Measurements from ENCODE around the gene ITPRID2. TPM values are rescaled to one million over a fixed set of nuclear protein-coding genes. Genes with fewer than 3 reads are reported as not detected.
A peak's percentile ranks its signal among the peaks of the same experiment; 100 is the strongest.

The ITPRID2 gene
- total RNA-seq, 1 experiment from 2014 or later = 114 TPM

GRCh38 chr2:181890271-181890670, 1.3 kb upstream of the ITPRID2 start:
- intact Hi-C loops (cut with micrococcal nuclease) = loop anchor here (5.0 kb wide), 1 partner anchor 98 kb away; no protein-coding TSS in a partner anchor
- ChIA-PET POLR2A (interaction anchor here (0.7 to 3.4 kb wide), 8 partner anchors 11 to 143 kb away, joined by 3 to 23 read pairs (median 4); no protein-coding TSS in a partner anchor), CTCF (interaction anchor here (0.6 to 3.2 kb wide), 3 partner anchors 7 to 177 kb away, joined by 3 to 13 read pairs (median 9); no protein-coding TSS in a partner anchor)
- Mint-ChIP-seq H3K27ac (ENCODE audit: low read depth, unreplicated experiment) (no peak overlapping the region), H3K4me3 (ENCODE audit: unreplicated experiment) (no peak overlapping the region), H3K27me3 (ENCODE audit: insufficient read depth, unreplicated experiment) (no peaks in the 10 kb centered on the region), H3K4me1 (ENCODE audit: insufficient read depth, unreplicated experiment) (peaks cover 24% of the 10 kb centered on the region), H3K36me3 (ENCODE audit: insufficient read depth, unreplicated experiment) (peaks cover 6% of the 10 kb centered on the region), H3K9me3 (ENCODE audit: unreplicated experiment) (no peaks in the 10 kb centered on the region)
- no peak for TF ChIP-seq CTCF (IDR thresholded peaks at IDR 0.05; ENCODE audit: unreplicated experiment)
- BruUV-seq (replicated peaks) = no TSS peak
- DNase-seq (ENCODE audit: unreplicated experiment) = no peak

- Mint-ChIP-seq H3K27ac (ENCODE audit: low read depth, unreplicated experiment) (peak overlapping the region; percentile 95), H3K4me3 (ENCODE audit: unreplicated experiment) (peak overlapping the region; percentile 92), H3K9me3 (ENCODE audit: unreplicated experiment) (no peaks in the 10 kb centered on the region), H3K36me3 (ENCODE audit: insufficient read depth, unreplicated experiment) (peaks cover 14% of the 10 kb centered on the region), H3K27me3 (ENCODE audit: insufficient read depth, unreplicated experiment) (no peaks in the 10 kb centered on the region), H3K4me1 (ENCODE audit: insufficient read depth, unreplicated experiment) (peaks cover 18% of the 10 kb centered on the region)
- no TSS peak for BruUV-seq (replicated peaks)
- peak; percentile 71 for DNase-seq (ENCODE audit: unreplicated experiment)
- TF ChIP-seq CTCF (IDR thresholded peaks at IDR 0.05; ENCODE audit: unreplicated experiment) = no peak
- ChIA-PET POLR2A (interaction anchor here (0.7 to 3.7 kb wide), 26 partner anchors 10 to 183 kb away, joined by 3 to 28 read pairs (median 4); no protein-coding TSS in a partner anchor), CTCF (interaction anchor here (0.6 to 3.2 kb wide), 15 partner anchors 9 to 1674 kb away, joined by 3 to 13 read pairs (median 5); no protein-coding TSS in a partner anchor)
- intact Hi-C loops (cut with micrococcal nuclease) = loop anchor here (1.0 to 5.0 kb wide), 4 partner anchors 81 to 185 kb away; no protein-coding TSS in a partner anchor
These were observed 652 bp downstream of the ITPRID2 start for GRCh38 chr2:181891966-181892798.

- Mint-ChIP-seq H3K36me3 (ENCODE audit: insufficient read depth, unreplicated experiment) (peaks cover 16% of the 10 kb centered on the region), H3K4me1 (ENCODE audit: insufficient read depth, unreplicated experiment) (peaks cover 15% of the 10 kb centered on the region), H3K27me3 (ENCODE audit: insufficient read depth, unreplicated experiment) (no peaks in the 10 kb centered on the region), H3K9me3 (ENCODE audit: unreplicated experiment) (no peaks in the 10 kb centered on the region), H3K4me3 (ENCODE audit: unreplicated experiment) (peak overlapping the region; percentile 92), H3K27ac (ENCODE audit: low read depth, unreplicated experiment) (peak overlapping the region; percentile 95)
- CTCF ChIA-PET = interaction anchor here (0.6 to 3.2 kb wide), 13 partner anchors 9 to 1675 kb away, joined by 3 to 13 read pairs (median 5); no protein-coding TSS in a partner anchor
- POLR2A ChIA-PET = interaction anchor here (0.7 to 3.7 kb wide), 18 partner anchors 10 to 184 kb away, joined by 3 to 28 read pairs (median 4); no protein-coding TSS in a partner anchor
- no TSS peak for BruUV-seq (replicated peaks)
- DNase-seq (ENCODE audit: unreplicated experiment) = no peak
- no peak for TF ChIP-seq CTCF (IDR thresholded peaks at IDR 0.05; ENCODE audit: unreplicated experiment)
- intact Hi-C loops (cut with micrococcal nuclease) = loop anchor here (1.0 to 5.0 kb wide), 3 partner anchors 82 to 184 kb away; no protein-coding TSS in a partner anchor
These were observed 1.4 kb downstream of the ITPRID2 start for GRCh38 chr2:181892799-181893435.
